Neural cell (in vitro differentiated cells): ENCODE measurements around the gene TCP10L. TPM values are rescaled to one million over a fixed set of nuclear protein-coding genes. Genes with fewer than 3 reads are reported as not detected.

Source experiments
- H2AFZ ChIP-seq: fragments of 200-600, 300-800 bp; sonication (generic), shearing (Covaris generic); 2 replicates; pipeline ENCODE4 v1.6.0; 2014; ENCODE audit warnings: low read depth, mild to moderate bottlenecking, antibody characterized with exemption, low read length, moderate library complexity
- H3F3A ChIP-seq: fragments of 200-600 bp; shearing (Covaris generic); 2 replicates; pipeline ENCODE4 v1.6.1; 2016; ENCODE audit warnings: mild to moderate bottlenecking, moderate library complexity, mixed read lengths, antibody characterized with exemption, low read length; ENCODE audit not compliant: insufficient read depth, poor library complexity, severe bottlenecking
- H3K27ac ChIP-seq: fragments of 200-600, 300-800 bp; sonication (generic), shearing (Covaris generic); 2 replicates; pipeline ENCODE4 v1.5.1; 2014; ENCODE audit warnings: mild to moderate bottlenecking, low read length, moderate library complexity
- H3K27me3 ChIP-seq: fragments of 300-800, 200-600 bp; sonication (generic), shearing (Covaris generic); 2 replicates; pipeline ENCODE4 v1.6.0; 2014; ENCODE audit warnings: mild to moderate bottlenecking, low read depth, low read length, moderate library complexity; ENCODE audit not compliant: insufficient read depth
- H3K36me3 ChIP-seq: fragments of 300-800, 200-600 bp; sonication (generic), shearing (Covaris generic); 2 replicates; pipeline ENCODE4 v1.5.1; 2014; ENCODE audit warnings: mild to moderate bottlenecking, antibody characterized with exemption, low read length, moderate library complexity; ENCODE audit not compliant: insufficient read depth
- H3K4me2 ChIP-seq: fragments of 300-800, 200-600 bp; sonication (generic), shearing (Covaris generic); 2 replicates; pipeline ENCODE4 v1.6.0; 2014; ENCODE audit warnings: mild to moderate bottlenecking, low read length
- H3K4me3 ChIP-seq: fragments of 300-800, 200-600 bp; sonication (generic), shearing (Covaris generic); 2 replicates; pipeline ENCODE4 v1.5.1; 2014; ENCODE audit warnings: mild to moderate bottlenecking, low read length, moderate library complexity
- H3K79me2 ChIP-seq: fragments of 200-600 bp; shearing (Covaris generic); replicated peaks from 2 replicates; pipeline ENCODE4 v1.6.0; 2014; ENCODE audit warnings: mild to moderate bottlenecking, low read length, moderate library complexity; ENCODE audit not compliant: insufficient read depth
- H3K9ac ChIP-seq: fragments of 300-800, 200-600 bp; sonication (generic), shearing (Covaris generic); 2 replicates; pipeline ENCODE4 v1.6.1; 2016; ENCODE audit warnings: mild to moderate bottlenecking, low read length, mixed read lengths
- H3K9me2 ChIP-seq: fragments of 200-600 bp; shearing (Covaris generic); 2 replicates; pipeline ENCODE4 v1.6.1; 2016; ENCODE audit warnings: mild to moderate bottlenecking, low read length, mixed read lengths; ENCODE audit not compliant: insufficient read depth
- H3K9me3 ChIP-seq: fragments of 200-600, 300-800 bp; sonication (generic), shearing (Covaris generic); 2 replicates; pipeline ENCODE4 v1.6.1; 2016; ENCODE audit warnings: mild to moderate bottlenecking, mixed run types, low read length, moderate library complexity, mixed read lengths
- H4K20me1 ChIP-seq: fragments of 200-600 bp; shearing (Covaris generic); 2 replicates; pipeline ENCODE4 v1.6.1; 2016; ENCODE audit warnings: mild to moderate bottlenecking, mixed run types; ENCODE audit not compliant: insufficient read depth
- EP300 ChIP-seq: fragments of 450-650 bp; conservative IDR thresholded peaks from 2 replicates; pipeline ENCODE4 v1.6.1; 2014; ENCODE audit warnings: antibody characterized with exemption, mild to moderate bottlenecking, moderate library complexity; ENCODE audit not compliant: poor library complexity, severe bottlenecking
- EZH2 ChIP-seq: fragments of 200-600, 300-800 bp; shearing (Covaris generic), sonication (generic); IDR thresholded peaks from 2 replicates; pipeline ENCODE4 v1.6.1; 2014; ENCODE audit warnings: antibody characterized with exemption, low read length, borderline replicate concordance, mild to moderate bottlenecking; ENCODE audit not compliant: insufficient read depth, poor library complexity, severe bottlenecking
- MXI1 ChIP-seq: fragments of 450-650 bp; conservative IDR thresholded peaks from 2 replicates; pipeline ENCODE4 v1.6.1; 2014; ENCODE audit warnings: antibody characterized with exemption, mild to moderate bottlenecking; ENCODE audit not compliant: poor library complexity, severe bottlenecking
- POLR2AphosphoS5 ChIP-seq: IDR thresholded peaks from 2 replicates; pipeline ENCODE4 v1.6.1; 2012
- RAD21 ChIP-seq: fragments of 450-650 bp; conservative IDR thresholded peaks from 2 replicates; pipeline ENCODE4 v1.6.1; 2014; ENCODE audit warnings: antibody characterized with exemption, mild to moderate bottlenecking, moderate library complexity
- SMC3 ChIP-seq: fragments of 450-650 bp; conservative IDR thresholded peaks from 2 replicates; pipeline ENCODE4 v1.6.1; 2014; ENCODE audit warnings: antibody characterized with exemption, mild to moderate bottlenecking, moderate library complexity; ENCODE audit not compliant: poor library complexity
- TAF1 ChIP-seq: IDR thresholded peaks from 2 replicates; pipeline ENCODE4 v1.6.1; 2012; ENCODE audit warnings: low read depth
- polyA plus RNA-seq: library from polyadenylated mRNA; depleted of rRNA; stranded (reverse); fragments of >200 nt; gene quantifications from 2 replicates; pipeline ENCODE4 v1.2.3, GENCODE V29; 2014
- TF ChIP-seq, protein P1 (sequence below): fragments of 450-650 bp; IDR thresholded peaks from 2 replicates; pipeline ENCODE4 v1.5.1; 2014; ENCODE audit warnings: antibody characterized with exemption, mild to moderate bottlenecking, moderate library complexity; ENCODE audit not compliant: poor library complexity, severe bottlenecking
- TF ChIP-seq, protein P2 (sequence below): IDR thresholded peaks from 2 replicates; pipeline ENCODE4 v1.6.1; 2012; ENCODE audit warnings: borderline replicate concordance

Gene TCP10L
- polyA plus RNA-seq, 1 donor from 2014 or later, result 1.7 TPM

DNA sequence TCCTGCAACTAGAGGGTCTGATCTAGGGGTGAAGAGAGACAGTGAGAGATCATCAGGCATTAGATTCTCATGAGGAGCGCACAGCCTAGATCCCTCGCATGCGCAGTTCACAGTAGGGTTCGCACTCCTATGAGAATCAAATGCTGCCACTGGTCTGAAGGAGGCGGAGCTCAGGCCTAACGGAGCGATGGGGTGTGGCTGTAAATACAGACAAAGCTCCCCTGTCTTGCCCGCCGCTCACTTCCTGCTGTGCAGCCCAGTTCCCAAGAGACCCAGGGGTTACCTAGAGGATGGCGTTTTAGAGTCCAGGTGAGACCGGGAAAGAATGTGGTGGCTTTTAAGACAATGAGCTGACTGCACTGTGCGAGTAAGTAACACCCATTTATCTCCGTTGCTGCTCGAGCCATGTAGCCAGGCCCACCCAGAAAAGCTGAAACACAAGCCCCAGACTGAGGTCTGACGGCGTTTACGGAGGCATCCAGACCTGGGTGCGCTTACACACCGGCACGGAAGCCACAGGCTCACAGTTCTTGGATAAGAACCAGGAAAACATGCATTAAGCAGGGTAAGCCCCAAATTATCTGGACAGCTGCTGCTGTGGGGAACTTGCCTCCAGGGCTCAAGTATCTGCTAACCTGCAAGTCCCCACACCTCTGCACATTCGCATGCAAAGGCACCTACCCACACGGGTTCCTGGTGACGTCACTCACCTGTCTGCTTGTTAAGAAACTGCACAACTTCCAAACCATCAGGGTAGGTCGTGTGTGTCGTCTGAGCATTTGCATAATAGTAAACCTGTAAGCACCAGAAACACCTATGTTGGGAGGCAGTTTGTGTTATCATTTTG is 12.5 kb downstream of the TCP10L start:
- no peaks in the 10 kb centered on the region for H3K9me2 ChIP-seq
- no peaks in the 10 kb centered on the region for H3K36me3 ChIP-seq
- no peak overlapping the region for H3K9ac ChIP-seq
- no peaks in the 10 kb centered on the region for H3K9me3 ChIP-seq
- H4K20me1 ChIP-seq, result no peaks in the 10 kb centered on the region
- H3K4me3 ChIP-seq, result no peak overlapping the region
- no peaks in the 10 kb centered on the region for H3K79me2 ChIP-seq
- no peak overlapping the region for H3K4me2 ChIP-seq
- no peaks in the 10 kb centered on the region for H3K27me3 ChIP-seq
- H2AFZ ChIP-seq, result no peak overlapping the region
- no peaks in the 10 kb centered on the region for H3F3A ChIP-seq
- no peak for TF ChIP-seq MXI1
- no peak for TF ChIP-seq RAD21
- no peak for TF ChIP-seq TAF1
- TF ChIP-seq, protein P1, sequence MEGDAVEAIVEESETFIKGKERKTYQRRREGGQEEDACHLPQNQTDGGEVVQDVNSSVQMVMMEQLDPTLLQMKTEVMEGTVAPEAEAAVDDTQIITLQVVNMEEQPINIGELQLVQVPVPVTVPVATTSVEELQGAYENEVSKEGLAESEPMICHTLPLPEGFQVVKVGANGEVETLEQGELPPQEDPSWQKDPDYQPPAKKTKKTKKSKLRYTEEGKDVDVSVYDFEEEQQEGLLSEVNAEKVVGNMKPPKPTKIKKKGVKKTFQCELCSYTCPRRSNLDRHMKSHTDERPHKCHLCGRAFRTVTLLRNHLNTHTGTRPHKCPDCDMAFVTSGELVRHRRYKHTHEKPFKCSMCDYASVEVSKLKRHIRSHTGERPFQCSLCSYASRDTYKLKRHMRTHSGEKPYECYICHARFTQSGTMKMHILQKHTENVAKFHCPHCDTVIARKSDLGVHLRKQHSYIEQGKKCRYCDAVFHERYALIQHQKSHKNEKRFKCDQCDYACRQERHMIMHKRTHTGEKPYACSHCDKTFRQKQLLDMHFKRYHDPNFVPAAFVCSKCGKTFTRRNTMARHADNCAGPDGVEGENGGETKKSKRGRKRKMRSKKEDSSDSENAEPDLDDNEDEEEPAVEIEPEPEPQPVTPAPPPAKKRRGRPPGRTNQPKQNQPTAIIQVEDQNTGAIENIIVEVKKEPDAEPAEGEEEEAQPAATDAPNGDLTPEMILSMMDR, result no peak
- no peak for TF ChIP-seq POLR2AphosphoS5
- TF ChIP-seq, protein P2, sequence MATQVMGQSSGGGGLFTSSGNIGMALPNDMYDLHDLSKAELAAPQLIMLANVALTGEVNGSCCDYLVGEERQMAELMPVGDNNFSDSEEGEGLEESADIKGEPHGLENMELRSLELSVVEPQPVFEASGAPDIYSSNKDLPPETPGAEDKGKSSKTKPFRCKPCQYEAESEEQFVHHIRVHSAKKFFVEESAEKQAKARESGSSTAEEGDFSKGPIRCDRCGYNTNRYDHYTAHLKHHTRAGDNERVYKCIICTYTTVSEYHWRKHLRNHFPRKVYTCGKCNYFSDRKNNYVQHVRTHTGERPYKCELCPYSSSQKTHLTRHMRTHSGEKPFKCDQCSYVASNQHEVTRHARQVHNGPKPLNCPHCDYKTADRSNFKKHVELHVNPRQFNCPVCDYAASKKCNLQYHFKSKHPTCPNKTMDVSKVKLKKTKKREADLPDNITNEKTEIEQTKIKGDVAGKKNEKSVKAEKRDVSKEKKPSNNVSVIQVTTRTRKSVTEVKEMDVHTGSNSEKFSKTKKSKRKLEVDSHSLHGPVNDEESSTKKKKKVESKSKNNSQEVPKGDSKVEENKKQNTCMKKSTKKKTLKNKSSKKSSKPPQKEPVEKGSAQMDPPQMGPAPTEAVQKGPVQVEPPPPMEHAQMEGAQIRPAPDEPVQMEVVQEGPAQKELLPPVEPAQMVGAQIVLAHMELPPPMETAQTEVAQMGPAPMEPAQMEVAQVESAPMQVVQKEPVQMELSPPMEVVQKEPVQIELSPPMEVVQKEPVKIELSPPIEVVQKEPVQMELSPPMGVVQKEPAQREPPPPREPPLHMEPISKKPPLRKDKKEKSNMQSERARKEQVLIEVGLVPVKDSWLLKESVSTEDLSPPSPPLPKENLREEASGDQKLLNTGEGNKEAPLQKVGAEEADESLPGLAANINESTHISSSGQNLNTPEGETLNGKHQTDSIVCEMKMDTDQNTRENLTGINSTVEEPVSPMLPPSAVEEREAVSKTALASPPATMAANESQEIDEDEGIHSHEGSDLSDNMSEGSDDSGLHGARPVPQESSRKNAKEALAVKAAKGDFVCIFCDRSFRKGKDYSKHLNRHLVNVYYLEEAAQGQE, result no peak
- TF ChIP-seq SMC3, result no peak
- TF ChIP-seq EZH2, result no peak
- TF ChIP-seq EP300, result no peak
- H3K27ac ChIP-seq, result no peak overlapping the region

DNA sequence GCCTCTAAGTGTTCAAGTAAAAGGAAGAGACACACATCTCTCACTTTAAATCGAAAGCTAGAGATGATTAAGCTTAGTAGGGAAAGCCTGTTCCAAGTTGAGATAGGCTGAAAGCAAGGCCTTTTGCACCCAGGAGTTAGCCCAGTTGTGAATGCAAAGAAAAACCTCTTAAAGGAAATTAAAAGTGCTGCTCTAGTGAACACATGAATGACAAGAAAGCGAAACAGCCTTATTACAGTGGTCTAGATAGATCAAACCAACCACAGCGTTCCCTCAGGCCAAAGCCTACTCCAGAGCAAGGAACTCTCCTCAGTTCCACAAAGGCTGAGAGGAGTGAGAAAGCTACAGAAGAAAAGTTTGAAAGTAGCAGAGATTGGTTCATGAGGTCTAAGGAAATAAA is 14.9 kb downstream of the TCP10L start:
- no peak overlapping the region for H3K9ac ChIP-seq
- no peak overlapping the region for H2AFZ ChIP-seq
- no peak for TF ChIP-seq MXI1
- no peaks in the 10 kb centered on the region for H4K20me1 ChIP-seq
- no peaks in the 10 kb centered on the region for H3K27me3 ChIP-seq
- H3K79me2 ChIP-seq, result no peaks in the 10 kb centered on the region
- H3K36me3 ChIP-seq, result no peaks in the 10 kb centered on the region
- no peak overlapping the region for H3K4me2 ChIP-seq
- no peaks in the 10 kb centered on the region for H3K9me2 ChIP-seq
- H3K27ac ChIP-seq, result no peak overlapping the region
- H3K4me3 ChIP-seq, result no peak overlapping the region
- H3F3A ChIP-seq, result no peaks in the 10 kb centered on the region
- H3K9me3 ChIP-seq, result no peaks in the 10 kb centered on the region
